SK-N-SH treated with all-trans-retinoic acid at 6 μM for 48 hours (cell line): ENCODE measurements around the gene OTOL1.
"Not testable (repeated sequence)": the region's sequence is repeated elsewhere in the genome, so short reads cannot be mapped to it uniquely, and the experiment has no call there.

Source experiments
- OSR1 ChIP-seq: fragments of 250-450 bp; sonication (Bioruptor Pico); IDR thresholded peaks from 2 replicates; pipeline ENCODE4 v1.8.0; 2022; ENCODE audit warnings: moderate library complexity, mild to moderate bottlenecking, inconsistent platforms
- TOX ChIP-seq: fragments of 250-450 bp; sonication (Bioruptor Pico); IDR thresholded peaks from 2 replicates; pipeline ENCODE4 v1.8.0; 2021; ENCODE audit warnings: mild to moderate bottlenecking, moderate library complexity, borderline replicate concordance
- ZFP3 ChIP-seq: fragments of 250-450 bp; sonication (Bioruptor Pico); IDR thresholded peaks from 2 replicates; pipeline ENCODE4 v1.5.0; 2020; ENCODE audit warnings: mild to moderate bottlenecking, moderate library complexity
- ZNF8 ChIP-seq: fragments of 450-650 bp; formaldehyde crosslinking; IDR thresholded peaks from 2 replicates; pipeline ENCODE4 v1.5.0; 2020; ENCODE audit warnings: mild to moderate bottlenecking, moderate library complexity

DNA sequence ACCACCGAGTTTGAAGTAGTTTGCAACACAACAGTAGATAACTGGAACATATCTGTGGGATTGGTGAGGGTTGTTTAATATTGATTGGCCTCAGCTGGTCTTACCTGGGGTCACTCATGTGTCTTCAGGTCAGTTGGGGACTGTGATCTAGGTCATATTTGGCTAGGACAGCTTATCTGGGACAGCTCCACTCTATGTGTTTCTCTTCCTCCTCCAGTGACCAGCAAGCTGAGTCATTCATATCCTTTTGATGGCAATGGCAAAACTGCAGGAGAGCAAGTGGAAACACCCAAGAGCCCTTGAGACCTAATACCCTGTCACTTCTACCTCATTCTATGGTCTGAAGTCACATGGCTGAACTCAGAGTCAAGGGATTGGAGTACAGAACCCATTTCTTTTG is 5.8 kb upstream of the OTOL1 start:
- TF ChIP-seq ZNF8; TOX (CRISPR knock-in tag); OSR1 (CRISPR knock-in tag); ZFP3 (CRISPR knock-in tag): not testable (repeated sequence)
